GM23338 (cell line): ENCODE data around the gene PCDHB4.
"Not testable (repeated sequence)": the region's sequence is repeated elsewhere in the genome, so short reads cannot be mapped to it uniquely, and the experiment has no call there.

Experiments
- CREB1 ChIP-seq: fragments of 250-450 bp; sonication (Bioruptor Pico); IDR thresholded peaks from 2 replicates; pipeline ENCODE4 v1.5.0; 2020; ENCODE audit warnings: low read depth, mild to moderate bottlenecking, moderate library complexity
- CTCF ChIP-seq, 2 experiments: fragments of 200-600 bp in 1 of 2; sonication (generic) in 1 of 2; conservative IDR thresholded peaks; 2 replicates each; pipeline versions ENCODE4 v1.5.1 to v1.6.1; 2016 to 2017; ENCODE audit warnings: antibody characterized with exemption in 2 of 2, low read depth in 2 of 2, mild to moderate bottlenecking in 2 of 2, moderate library complexity in 1 of 2
- ETS1 ChIP-seq: IDR thresholded peaks from 2 replicates; pipeline ENCODE4 v1.6.1; 2016; ENCODE audit warnings: antibody characterized with exemption
- EZH2 ChIP-seq: fragments of 200-600 bp; sonication (generic); IDR thresholded peaks from one replicate; pipeline ENCODE4 v1.8.0; 2017; ENCODE audit warnings: antibody characterized with exemption, mild to moderate bottlenecking, low read depth; ENCODE audit not compliant: unreplicated experiment
- EZH2phosphoT487 ChIP-seq: fragments of 200-600 bp; sonication (generic); IDR thresholded peaks from one replicate; pipeline ENCODE4 v1.8.1; 2018; ENCODE audit warnings: antibody characterized with exemption; ENCODE audit not compliant: unreplicated experiment
- JUNB ChIP-seq: IDR thresholded peaks from one replicate; pipeline ENCODE4 v1.6.1; 2016; ENCODE audit warnings: antibody characterized with exemption; ENCODE audit not compliant: unreplicated experiment
- NANOG ChIP-seq: IDR thresholded peaks from 2 replicates; pipeline ENCODE4 v1.6.1; 2016; ENCODE audit warnings: antibody characterized with exemption, borderline replicate concordance
- POLR2AphosphoS5 ChIP-seq: IDR thresholded peaks from 2 replicates; pipeline ENCODE4 v1.6.1; 2016; ENCODE audit warnings: antibody characterized with exemption, low read depth
- REST ChIP-seq: IDR thresholded peaks from one replicate; pipeline ENCODE4 v1.6.1; 2018; ENCODE audit warnings: antibody characterized with exemption; ENCODE audit not compliant: unreplicated experiment
- STAT1 ChIP-seq: IDR thresholded peaks from one replicate; pipeline ENCODE4 v1.6.1; 2016; ENCODE audit warnings: antibody characterized with exemption; ENCODE audit not compliant: unreplicated experiment
- ZNF114 ChIP-seq: fragments of 250-450 bp; sonication (Bioruptor Pico); IDR thresholded peaks from 2 replicates; pipeline ENCODE4 v1.5.0; 2020; ENCODE audit warnings: mild to moderate bottlenecking, moderate library complexity
- ZNF331 ChIP-seq: fragments of 250-450 bp; sonication (Bioruptor Pico); IDR thresholded peaks from 2 replicates; pipeline ENCODE4 v1.5.0; 2020; ENCODE audit warnings: low read depth, mild to moderate bottlenecking, moderate library complexity
- ZNF462 ChIP-seq: fragments of 250-450 bp; sonication (Bioruptor Pico); IDR thresholded peaks from 2 replicates; pipeline ENCODE4 v1.5.0; 2020; ENCODE audit warnings: mild to moderate bottlenecking, moderate library complexity

- not testable (repeated sequence) for TF ChIP-seq CTCF (conservative IDR thresholded peaks at IDR 0.05; ENCODE audit: low read depth in 2 of 2); REST; ZNF331 (CRISPR knock-in tag); STAT1; CREB1; POLR2AphosphoS5; ZNF114 (CRISPR knock-in tag); EZH2; NANOG; JUNB; EZH2phosphoT487; ETS1; ZNF462 (CRISPR knock-in tag)
Observed at GRCh38 chr5:141151632-141152031, 30.0 kb downstream of the PCDHB4 start.
